ENCODE results near the gene MDP1. TPM values are rescaled to one million over a fixed set of nuclear protein-coding genes. Genes with fewer than 3 reads are reported as not detected.

Gene MDP1
- total RNA-seq, 2 experiments from 2014 or later, result 14.2 to 15.8 TPM

Other genes starting within 250 kb of the MDP1 start
- 10 to 100 TPM; 27.6 to 29.6 TPM for gene DHRS4L2, start 227.1 kb downstream of the MDP1 start, total RNA-seq
- under 1 TPM; 0.75 to 1.00 TPM for gene CARMIL3, start 164.1 kb downstream of the MDP1 start, total RNA-seq
- not detected for gene CPNE6, start 144.5 kb downstream of the MDP1 start, total RNA-seq
- 100 to 1,000 TPM; 118 to 125 TPM for gene PCK2, start 121.8 kb downstream of the MDP1 start, total RNA-seq
- 10 to 100 TPM; 85.6 to 91.8 TPM for gene DCAF11, start 101.3 kb downstream of the MDP1 start, total RNA-seq
- 1 to 10 TPM; 1.2 to 1.9 TPM for gene NRL, start 101.1 kb downstream of the MDP1 start, total RNA-seq
- under 1 TPM in 1 of 2 experiments, not detected in 1; 0.86 TPM for gene FITM1, start 85.4 kb downstream of the MDP1 start, total RNA-seq
- 100 to 1,000 TPM; 403 to 427 TPM for gene PSME1, start 79.9 kb downstream of the MDP1 start, total RNA-seq
- gene EMC9, start 74.5 kb downstream of the MDP1 start, total RNA-seq, result 10 to 100 TPM; 40.0 to 40.9 TPM
- gene PSME2, start 69.5 kb downstream of the MDP1 start, total RNA-seq, result 100 to 1,000 TPM; 404 to 411 TPM
- 10 to 100 TPM; 75.5 to 80.4 TPM for gene RNF31, start 68.6 kb downstream of the MDP1 start, total RNA-seq
- 100 to 1,000 TPM; 158 to 172 TPM for gene IRF9, start 54.8 kb downstream of the MDP1 start, total RNA-seq
- gene REC8, start 44.0 kb downstream of the MDP1 start, total RNA-seq, result 10 to 100 TPM; 24.9 to 27.9 TPM
- 10 to 100 TPM; 69.5 to 72.6 TPM for gene IPO4, start 27.2 kb downstream of the MDP1 start, total RNA-seq
- gene TM9SF1, start 20.6 kb downstream of the MDP1 start, total RNA-seq, result 10 to 100 TPM; 23.7 to 26.7 TPM
- gene TSSK4, start 10.4 kb downstream of the MDP1 start, total RNA-seq, result under 1 TPM in 1 of 2 experiments, not detected in 1; 0.50 TPM
- gene CHMP4A, start 2.6 kb downstream of the MDP1 start, total RNA-seq, result 10 to 100 TPM; 79.0 to 84.6 TPM
- 100 to 1,000 TPM; 202 to 213 TPM for gene NEDD8, start 16.3 kb upstream of the MDP1 start, total RNA-seq
- 10 to 100 TPM; 56.9 to 64.6 TPM for gene GMPR2, start 16.9 kb upstream of the MDP1 start, total RNA-seq
- 100 to 1,000 TPM in 1 of 2 experiments, 10 to 100 TPM in 1; 94.9 to 101 TPM for gene TINF2, start 26.6 kb upstream of the MDP1 start, total RNA-seq
- 1 to 10 TPM; 3.7 to 4.5 TPM for gene TGM1, start 47.1 kb upstream of the MDP1 start, total RNA-seq
- gene RABGGTA, start 55.5 kb upstream of the MDP1 start, total RNA-seq, result 10 to 100 TPM; 39.5 to 40.6 TPM
- gene DHRS1, start 83.7 kb upstream of the MDP1 start, total RNA-seq, result 10 to 100 TPM; 14.7 to 14.9 TPM
- gene NOP9, start 83.8 kb upstream of the MDP1 start, total RNA-seq, result 10 to 100 TPM; 30.7 to 30.9 TPM
- gene CIDEB, start 91.9 kb upstream of the MDP1 start, total RNA-seq, result 10 to 100 TPM; 22.6 to 25.8 TPM
- gene LTB4R2, start 94.1 kb upstream of the MDP1 start, total RNA-seq, result 1 to 10 TPM; 9.4 to 9.6 TPM
- gene LTB4R, start 95.4 kb upstream of the MDP1 start, total RNA-seq, result 10 to 100 TPM; 15.4 to 16.7 TPM
- 1 to 10 TPM; 1.6 to 2.4 TPM for gene ADCY4, start 119.0 kb upstream of the MDP1 start, total RNA-seq
- gene RIPK3, start 123.9 kb upstream of the MDP1 start, total RNA-seq, result 10 to 100 TPM; 11.0 to 11.8 TPM
- not detected for gene NFATC4, start 152.1 kb upstream of the MDP1 start, total RNA-seq
- gene NYNRIN, start 182.9 kb upstream of the MDP1 start, total RNA-seq, result under 1 TPM; 0.02 to 0.22 TPM
- gene CBLN3, start 213.6 kb upstream of the MDP1 start, total RNA-seq, result 1 to 10 TPM; 8.6 to 9.3 TPM
- 10 to 100 TPM; 62.5 to 62.9 TPM for gene KHNYN, start 213.9 kb upstream of the MDP1 start, total RNA-seq
- 10 to 100 TPM; 36.2 to 43.8 TPM for gene SDR39U1, start 226.7 kb upstream of the MDP1 start, total RNA-seq

Measured in activated CD4-positive, alpha-beta memory T cell treated with anti-CD3 and anti-CD28 coated beads for 36 hours (primary cell).